Activated CD4-positive, alpha-beta T cell treated with anti-CD3 and anti-CD28 coated beads, Interleukin-2, amount 50 U/mL, for 48 hours (primary cell): Measurements from ENCODE around the gene TUBA3C.
A peak's percentile ranks its signal among the peaks of the same experiment; 100 is the strongest.

Source experiments
- DNase-seq, 2 experiments: peaks; one replicate each; pipeline ENCODE4 v3.0.0-alpha.2; 2020

The TUBA3C gene

DNA sequence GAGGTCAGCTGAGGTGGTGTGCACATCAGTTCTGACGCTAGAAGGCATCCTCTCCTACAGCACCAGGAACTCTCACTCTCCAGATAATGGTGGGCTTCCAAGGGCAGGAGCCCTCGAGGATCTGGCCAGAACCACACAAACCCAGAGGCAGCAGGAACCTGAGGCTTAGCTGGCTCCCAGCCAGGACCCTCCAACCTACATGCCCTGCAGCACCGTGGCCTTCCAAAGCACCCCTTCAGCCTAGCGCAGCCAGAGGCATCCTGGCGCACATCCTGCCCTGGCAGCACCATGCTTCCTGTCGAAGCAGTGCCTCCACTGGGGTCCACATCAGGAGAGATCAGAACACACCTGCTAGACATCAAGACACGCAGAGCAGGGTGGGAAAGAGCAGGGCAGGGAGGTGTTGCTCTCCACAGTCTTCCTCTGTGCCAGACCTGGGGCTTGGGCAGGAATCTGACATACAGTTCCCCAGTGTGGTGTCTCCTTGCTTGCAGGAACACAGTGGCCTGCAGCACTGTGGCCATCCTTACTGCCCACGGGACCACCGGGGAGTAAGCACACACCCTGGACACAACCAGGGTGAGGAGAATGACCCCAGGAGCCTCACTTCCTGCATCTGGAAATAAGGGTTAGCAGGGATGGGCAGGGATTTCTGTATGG is 21.7 kb downstream of the TUBA3C start:
- DNase-seq: no peak

DNA sequence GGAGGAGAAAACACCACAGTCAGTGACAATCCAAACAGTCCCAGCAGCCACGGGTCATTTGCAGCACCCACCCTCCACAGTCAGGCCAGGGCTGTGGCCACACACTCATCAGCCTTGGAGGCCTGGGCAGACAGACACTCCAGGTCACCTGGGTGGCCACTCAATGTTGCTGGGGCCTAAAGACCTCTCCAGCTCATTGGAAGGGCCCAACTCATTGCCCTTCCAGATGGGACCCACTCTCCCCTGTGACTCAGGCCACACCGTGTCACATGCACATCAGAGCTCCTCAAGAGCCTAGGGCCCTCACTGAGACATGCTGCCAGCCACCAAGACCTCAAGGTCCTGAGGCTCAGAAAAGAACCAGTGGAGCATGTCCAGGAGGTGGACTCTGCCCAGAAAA is 22.4 kb downstream of the TUBA3C start:
- no peak for DNase-seq

DNA sequence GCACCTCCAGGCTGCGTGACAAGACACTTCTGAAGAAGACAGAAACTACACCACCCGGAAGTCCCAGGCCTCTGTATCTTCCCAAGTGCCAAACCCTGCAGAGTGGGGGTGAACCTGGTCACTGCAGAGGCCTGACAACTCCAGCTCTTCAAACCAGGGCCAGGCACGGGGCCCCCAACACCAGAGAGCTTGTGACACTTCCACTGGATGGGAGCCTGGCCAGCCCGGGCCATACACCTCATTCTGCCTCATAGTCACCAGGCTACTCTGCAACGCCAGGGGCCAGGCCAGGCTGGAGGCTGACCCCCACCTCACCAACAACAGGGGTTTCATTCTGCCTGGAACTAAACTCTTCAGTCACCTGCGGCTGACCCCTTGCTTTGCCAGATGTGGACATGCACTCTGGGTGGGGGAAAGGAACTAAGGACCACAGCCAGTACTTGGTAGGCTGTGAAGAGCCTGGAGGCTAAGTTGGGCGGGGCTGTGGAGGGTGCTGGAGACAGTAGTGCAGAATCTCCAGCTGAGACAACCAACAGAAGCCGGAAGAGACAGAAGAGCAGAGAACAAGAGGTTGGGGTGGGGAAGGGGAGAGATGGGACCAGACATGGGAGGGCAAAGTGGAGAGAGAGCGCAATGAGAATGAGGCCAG is 23.0 kb downstream of the TUBA3C start:
- DNase-seq: no peak

- DNase-seq: no peak
Observed at GRCh38 chr13:19158006-19158405, 23.6 kb downstream of the TUBA3C start.

GRCh38 chr13:19157461-19157860 is 24.2 kb downstream of the TUBA3C start:
- DNase-seq: no peak

GRCh38 chr13:19156013-19156825 is 25.4 kb downstream of the TUBA3C start:
- no peak for DNase-seq

DNA sequence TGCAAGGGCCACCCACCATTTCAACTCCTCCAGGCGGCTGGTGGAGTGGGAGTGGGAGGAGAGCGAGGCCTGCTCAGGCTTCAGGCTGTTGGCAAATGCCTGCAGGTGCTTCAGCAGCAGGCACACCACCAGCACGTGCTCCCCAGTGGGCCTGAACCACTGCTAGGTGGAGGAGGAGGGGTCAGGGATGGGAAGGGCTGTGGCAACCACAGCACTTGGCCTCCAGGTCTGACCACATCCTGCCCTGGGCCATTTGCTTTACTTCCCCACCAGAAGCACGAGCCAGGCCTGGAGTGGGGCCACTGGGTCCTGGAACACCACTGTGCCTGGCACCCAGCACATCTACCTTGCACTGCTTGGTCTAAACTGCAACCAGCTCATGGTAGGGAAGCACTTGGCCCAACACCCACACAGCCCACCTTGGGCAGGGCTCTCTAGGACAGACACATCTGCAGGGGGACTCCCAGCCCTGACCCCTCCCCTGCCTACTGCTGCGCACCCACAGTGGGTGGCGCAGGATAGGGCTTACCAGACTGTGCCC is 26.2 kb downstream of the TUBA3C start:
- DNase-seq: no peak

GRCh38 chr13:19154843-19155242 is 26.8 kb downstream of the TUBA3C start:
- no peak for DNase-seq

DNA sequence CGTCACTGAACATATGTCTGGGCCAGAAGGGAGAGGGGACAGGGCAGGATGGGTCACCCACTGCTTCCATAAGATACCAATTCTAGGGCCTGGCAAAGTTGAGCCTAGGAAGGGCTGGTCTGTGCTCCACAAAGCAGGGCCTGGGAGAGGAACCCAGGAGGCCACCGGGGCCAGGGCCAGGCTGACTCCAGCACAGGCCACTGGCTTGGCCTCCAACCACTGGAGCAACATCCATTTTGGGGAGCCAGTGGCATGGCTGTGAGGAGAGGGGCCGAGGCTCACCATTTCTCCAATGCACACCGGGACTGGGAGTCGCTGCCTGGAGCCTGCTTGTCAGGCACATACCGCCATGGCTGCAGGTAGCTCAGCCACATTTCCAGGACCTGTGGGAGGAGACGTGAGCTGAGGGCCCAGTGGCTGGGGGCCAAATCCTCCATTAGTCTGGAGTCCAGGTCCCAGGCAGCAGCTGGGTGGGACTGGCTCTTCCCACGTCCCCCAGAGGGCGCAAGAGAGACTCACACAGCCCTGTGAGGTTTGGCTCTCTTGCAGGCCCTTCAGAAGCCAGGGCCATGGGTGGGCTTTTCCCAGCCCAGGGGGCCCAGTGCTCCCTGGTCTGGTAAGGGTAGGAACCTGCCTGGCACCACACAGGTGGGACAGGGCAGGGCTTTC is 27.7 kb downstream of the TUBA3C start:
- DNase-seq: peak; percentile 22 to 26

DNA sequence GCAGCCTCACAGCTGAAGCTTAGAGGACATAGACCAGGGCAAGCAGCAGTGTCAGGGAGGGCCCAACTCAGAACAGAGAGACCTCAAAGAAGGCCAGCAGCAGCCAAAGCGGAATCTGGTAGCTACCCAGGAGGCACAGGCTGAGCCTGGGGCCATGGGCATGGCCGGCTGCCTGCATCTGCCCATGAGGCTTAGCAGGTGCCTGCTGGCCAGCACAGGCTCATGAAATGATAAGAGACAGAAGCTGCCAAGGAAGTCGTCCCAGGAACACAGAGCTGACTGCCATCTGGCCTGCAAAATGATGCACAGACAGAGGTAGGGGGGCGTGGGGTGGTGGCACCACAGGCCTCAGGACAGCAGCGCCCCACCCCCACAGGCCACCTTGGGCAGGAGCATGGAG is 29.2 kb downstream of the TUBA3C start:
- no peak for DNase-seq

DNA sequence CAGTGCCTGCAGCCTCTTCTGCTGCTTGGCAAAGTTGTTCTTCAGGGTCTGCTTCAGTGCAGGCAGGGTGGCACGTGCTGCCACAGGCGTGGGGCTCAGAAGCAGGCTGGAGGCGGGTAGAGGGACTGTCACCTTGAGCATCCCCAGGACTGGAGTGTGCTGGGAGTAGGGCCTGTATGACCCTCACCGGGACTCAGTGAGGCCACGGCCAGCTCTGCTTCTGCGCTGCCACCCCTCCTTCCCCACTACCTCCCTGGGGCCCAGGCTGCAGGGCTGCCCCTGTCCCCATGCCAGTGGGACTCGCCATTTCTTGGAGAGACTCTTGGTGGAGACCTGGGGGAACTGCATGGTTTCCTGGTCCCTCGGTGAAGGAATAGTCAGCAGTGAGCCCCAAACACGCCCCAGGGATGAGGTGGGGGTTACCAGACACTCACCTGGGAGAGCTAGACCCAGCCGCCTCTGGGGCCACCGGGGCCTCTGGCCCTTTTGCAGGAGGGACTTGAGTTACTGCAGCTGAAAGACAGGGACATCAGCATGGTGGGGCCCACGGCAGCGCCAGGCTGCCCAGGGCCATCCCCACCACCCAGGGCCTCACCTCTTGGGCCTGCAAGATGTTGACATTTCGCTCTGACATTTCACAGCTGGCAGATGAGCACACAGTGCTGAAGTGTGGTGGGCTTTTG is 29.9 kb downstream of the TUBA3C start:
- DNase-seq: no peak

DNA sequence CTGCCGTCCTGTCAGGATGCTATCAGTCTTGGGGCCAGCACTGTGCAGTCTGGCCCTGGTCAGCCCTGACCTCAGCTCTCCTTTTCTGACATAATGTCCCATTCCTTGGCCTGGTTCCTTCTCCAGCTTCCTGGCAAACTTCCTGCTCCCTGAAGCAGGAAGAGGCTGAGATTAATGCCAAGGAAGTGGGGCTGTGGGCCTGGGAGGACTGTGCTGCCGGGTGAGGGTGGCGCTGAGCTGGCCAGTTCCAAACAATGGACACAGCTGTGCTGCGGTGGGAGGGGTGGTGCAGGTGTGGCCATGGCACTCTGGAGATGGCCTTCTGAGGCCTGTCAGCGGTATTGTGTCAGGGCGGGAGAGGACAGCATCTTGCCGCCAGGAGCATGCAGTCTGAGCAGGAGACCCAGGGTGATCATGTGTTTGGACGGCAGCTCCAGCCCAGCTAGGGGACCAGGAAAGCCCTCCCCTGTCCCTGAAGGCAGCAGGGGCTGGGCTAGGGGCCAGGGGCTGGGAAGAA is 30.9 kb downstream of the TUBA3C start:
- DNase-seq: no peak

DNA sequence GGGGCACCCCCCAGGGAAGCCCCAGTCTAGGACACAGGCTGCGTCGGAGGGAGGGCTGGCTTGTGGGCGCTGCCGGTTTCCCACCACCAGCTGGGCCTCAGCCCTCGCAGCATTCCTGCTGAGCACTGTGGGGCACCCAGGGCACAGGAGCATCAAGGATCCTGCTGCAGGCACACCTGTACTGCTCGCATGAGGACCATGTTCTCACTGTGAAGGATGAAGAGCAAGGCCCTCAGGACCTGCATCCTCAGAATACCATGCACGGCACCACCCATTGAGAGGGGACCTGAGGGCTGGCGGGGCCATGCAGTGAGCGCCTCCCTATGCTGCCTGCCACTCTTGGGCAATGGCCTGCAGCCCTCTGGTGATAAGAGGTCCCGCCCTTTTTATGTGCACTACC is 31.4 kb downstream of the TUBA3C start:
- no peak for DNase-seq

GRCh38 chr13:19148561-19148960 is 33.1 kb downstream of the TUBA3C start:
- no peak for DNase-seq
